ENCODE measurements around the gene B4GALT1.

DNA sequence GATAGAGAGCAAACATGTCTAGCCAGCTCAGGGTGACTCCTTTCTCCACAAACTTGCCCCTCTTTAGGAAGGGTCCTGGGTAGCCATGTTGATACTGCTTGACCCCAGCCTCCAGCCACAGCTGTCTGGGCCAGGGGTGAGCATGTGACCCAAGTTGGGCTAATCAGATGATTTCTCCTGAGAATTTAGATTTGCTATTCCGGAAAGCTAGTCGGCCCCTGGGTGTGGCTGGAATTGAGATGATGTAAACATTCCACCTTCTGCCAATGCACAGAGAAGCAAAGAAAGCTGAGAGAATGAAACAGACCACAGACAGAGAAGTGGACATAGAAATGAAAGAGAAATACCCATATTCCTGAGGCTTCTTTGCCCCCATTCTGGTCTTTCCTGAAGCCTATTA, 17.8 kb upstream of the B4GALT1 start:
- TF ChIP-seq, protein P1, sequence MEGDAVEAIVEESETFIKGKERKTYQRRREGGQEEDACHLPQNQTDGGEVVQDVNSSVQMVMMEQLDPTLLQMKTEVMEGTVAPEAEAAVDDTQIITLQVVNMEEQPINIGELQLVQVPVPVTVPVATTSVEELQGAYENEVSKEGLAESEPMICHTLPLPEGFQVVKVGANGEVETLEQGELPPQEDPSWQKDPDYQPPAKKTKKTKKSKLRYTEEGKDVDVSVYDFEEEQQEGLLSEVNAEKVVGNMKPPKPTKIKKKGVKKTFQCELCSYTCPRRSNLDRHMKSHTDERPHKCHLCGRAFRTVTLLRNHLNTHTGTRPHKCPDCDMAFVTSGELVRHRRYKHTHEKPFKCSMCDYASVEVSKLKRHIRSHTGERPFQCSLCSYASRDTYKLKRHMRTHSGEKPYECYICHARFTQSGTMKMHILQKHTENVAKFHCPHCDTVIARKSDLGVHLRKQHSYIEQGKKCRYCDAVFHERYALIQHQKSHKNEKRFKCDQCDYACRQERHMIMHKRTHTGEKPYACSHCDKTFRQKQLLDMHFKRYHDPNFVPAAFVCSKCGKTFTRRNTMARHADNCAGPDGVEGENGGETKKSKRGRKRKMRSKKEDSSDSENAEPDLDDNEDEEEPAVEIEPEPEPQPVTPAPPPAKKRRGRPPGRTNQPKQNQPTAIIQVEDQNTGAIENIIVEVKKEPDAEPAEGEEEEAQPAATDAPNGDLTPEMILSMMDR (IDR thresholded peaks at IDR 0.05; ENCODE audit: poor library complexity) = no peak
- no peak for TF ChIP-seq EZH2 (IDR thresholded peaks at IDR 0.05; ENCODE audit: borderline replicate concordance)

Measured in hepatocyte (in vitro differentiated cells).